Brain microvascular endothelial cell (primary cell): ENCODE data around the gene TMEM198.
A peak's percentile ranks its signal among the peaks of the same experiment; 100 is the strongest.

ENCODE experiments used
- DNase-seq: peaks from one replicate; pipeline ENCODE4 v3.0.0-alpha.2; 2020
- H3K27ac ChIP-seq: fragments of 250-450 bp; sonication (Bioruptor Pico); 2 replicates; pipeline ENCODE4 v1.5.1; 2020; ENCODE audit warnings: mild to moderate bottlenecking, moderate library complexity
- H3K27me3 ChIP-seq: fragments of 250-450 bp; sonication (Bioruptor Pico); replicated peaks from 2 replicates; pipeline ENCODE4 v1.5.1; 2020; ENCODE audit warnings: mild to moderate bottlenecking
- H3K36me3 ChIP-seq: fragments of 250-450 bp; sonication (Bioruptor Pico); replicated peaks from 2 replicates; pipeline ENCODE4 v1.5.1; 2020; ENCODE audit warnings: mild to moderate bottlenecking
- H3K4me3 ChIP-seq: 2 replicates; pipeline ENCODE4 v1.5.1; 2011; ENCODE audit warnings: low read depth, mild to moderate bottlenecking, control low read depth, low read length, moderate library complexity
- CTCF ChIP-seq: IDR thresholded peaks from 2 replicates; pipeline ENCODE4 v1.5.1; 2011; ENCODE audit warnings: low read depth, mild to moderate bottlenecking, moderate library complexity, low read length, control low read depth, inconsistent platforms; ENCODE audit errors: missing control alignments
- in situ Hi-C: cut with HindIII; loops from 2 replicates; pipeline ENCODE4 v1.10.0; 2017; ENCODE audit warnings: low sequenced_read_pairs, low pct_ligation_motif_present

The TMEM198 gene, protein sequence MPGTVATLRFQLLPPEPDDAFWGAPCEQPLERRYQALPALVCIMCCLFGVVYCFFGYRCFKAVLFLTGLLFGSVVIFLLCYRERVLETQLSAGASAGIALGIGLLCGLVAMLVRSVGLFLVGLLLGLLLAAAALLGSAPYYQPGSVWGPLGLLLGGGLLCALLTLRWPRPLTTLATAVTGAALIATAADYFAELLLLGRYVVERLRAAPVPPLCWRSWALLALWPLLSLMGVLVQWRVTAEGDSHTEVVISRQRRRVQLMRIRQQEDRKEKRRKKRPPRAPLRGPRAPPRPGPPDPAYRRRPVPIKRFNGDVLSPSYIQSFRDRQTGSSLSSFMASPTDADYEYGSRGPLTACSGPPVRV

GRCh38 chr2:219543596-219544358 is at the start of gene TMEM198, which contains the start of gene CHPF:
Gene TMEM198 (plus strand): TSS chr2:219544028. CDS start chr2:219544728, 700 bp downstream.
Gene CHPF (minus strand): TSS chr2:219543809. CDS start chr2:219543538, 271 bp downstream.
- TF ChIP-seq CTCF: no peak

GRCh38 chr2:219494952-219495530 is 48.8 kb upstream of the TMEM198 start:
- in situ Hi-C loops: no loop called here
- Histone ChIP-seq H3K27me3 (peaks cover 29% of the 10 kb centered on the region), H3K4me3 (no peak overlapping the region), H3K27ac (no peak overlapping the region), H3K36me3 (no peaks in the 10 kb centered on the region)
- no peak for TF ChIP-seq CTCF
- DNase-seq: no peak

More at GRCh38 chr2:219543596-219544358, at the start of gene TMEM198, which contains the start of gene CHPF:
- peaks cover 26% of the 10 kb centered on the region for H3K36me3 ChIP-seq
- no peaks in the 10 kb centered on the region for H3K27me3 ChIP-seq
- DNase-seq: peak; percentile 96
- peak within 1 kb of the TSS; percentile 70 for H3K4me3 ChIP-seq
- in situ Hi-C loops: no loop called here
- H3K27ac ChIP-seq: peak within 1 kb of the TSS; percentile 61

- H3K36me3 ChIP-seq: no peaks in the 10 kb centered on the region
- H3K4me3 ChIP-seq: no peak overlapping the region
- peak; percentile 82 for TF ChIP-seq CTCF
- no peak overlapping the region for H3K27ac ChIP-seq
- peaks cover 29% of the 10 kb centered on the region for H3K27me3 ChIP-seq
- DNase-seq: peak; percentile 62
- in situ Hi-C loops: no loop called here
These were observed 48.2 kb upstream of the TMEM198 start for GRCh38 chr2:219495531-219496122.

DNA sequence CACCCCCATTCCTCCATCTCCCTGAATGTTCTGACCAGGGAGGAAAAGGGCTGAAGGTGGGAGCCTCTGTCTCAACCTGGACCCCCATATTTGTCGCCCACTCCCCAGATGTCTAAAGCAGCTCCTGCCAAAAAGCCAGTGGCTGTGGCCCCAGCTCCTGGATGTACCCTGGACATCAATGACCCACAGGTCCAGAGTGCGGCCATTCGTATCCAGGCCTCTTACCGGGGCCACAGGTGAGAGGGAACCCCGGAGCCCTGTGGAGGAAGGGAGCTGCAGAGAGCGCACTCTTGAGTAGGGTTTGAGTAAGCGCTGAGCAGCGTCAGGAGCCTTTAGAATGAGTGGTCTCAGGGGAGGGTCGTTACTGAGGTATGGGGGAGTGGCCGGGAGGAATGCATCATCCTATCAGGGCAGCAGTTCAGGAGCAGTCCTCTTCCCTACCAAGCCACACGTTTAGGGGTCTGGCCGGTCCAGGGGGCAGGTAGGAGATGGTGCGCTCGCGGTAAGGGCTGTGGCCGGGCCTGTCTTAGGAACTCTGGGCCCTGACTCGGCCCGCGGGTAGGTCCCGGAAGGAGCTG is 47.5 kb upstream of the TMEM198 start:
- peaks cover 29% of the 10 kb centered on the region for H3K27me3 ChIP-seq
- DNase-seq: no peak

More for the DNA sequence above, 47.5 kb upstream of the TMEM198 start:
- Histone ChIP-seq H3K27ac (no peak overlapping the region), H3K4me3 (no peak overlapping the region), H3K36me3 (no peaks in the 10 kb centered on the region)
- no peak for TF ChIP-seq CTCF
- in situ Hi-C loops: no loop called here
